Right lobe of liver (tissue), 6 donors: Measurements from ENCODE around the gene ACOT7. TPM values are rescaled to one million over a fixed set of nuclear protein-coding genes. Genes with fewer than 3 reads are reported as not detected.
"Not testable (repeated sequence)": the region's sequence is repeated elsewhere in the genome, so short reads cannot be mapped to it uniquely, and the experiment has no call there.

Experiments
- ATAC-seq, 4 donors: fragments of 200-7000 bp; cut with Tn5 transposase; one replicate each; pipeline ENCODE4 v1.9.1; 2020; ENCODE audit warnings: mild to moderate bottlenecking in 4 of 4, moderate library complexity in 4 of 4
- DNase-seq, 3 donors: peaks; one replicate each; pipeline ENCODE4 v3.0.0-alpha.2; 2020
- H3K27ac ChIP-seq, 3 donors: fragments of 200-600 bp; one replicate each; pipeline ENCODE4 v1.8.0; 2022
- H3K27me3 ChIP-seq, 2 donors: fragments of 200-600 bp; one replicate each; pipeline ENCODE4 v1.8.0; 2022
- H3K36me3 ChIP-seq, 4 donors: fragments of 200-600 bp; sonication (generic) in 1 of 4; one replicate each; pipeline versions ENCODE4 v1.5.1 to v1.8.0; 2017 to 2022; ENCODE audit warnings: control low read depth in 1 of 4
- H3K4me1 ChIP-seq, 4 donors: fragments of 200-600 bp; sonication (generic) in 1 of 4; one replicate each; pipeline versions ENCODE4 v1.5.1 to v1.8.0; 2017 to 2022; ENCODE audit warnings: control low read depth in 1 of 4
- H3K4me3 ChIP-seq, 3 donors: fragments of 200-600 bp; one replicate each; pipeline ENCODE4 v1.8.0; 2022
- H3K9me3 ChIP-seq, 4 donors: fragments of 200-600 bp; sonication (generic) in 1 of 4; one replicate each; pipeline versions ENCODE4 v1.5.1 to v1.8.0; 2017 to 2022; ENCODE audit warnings: control low read depth in 1 of 4
- POLR2A ChIP-seq: fragments of 450-650 bp; IDR thresholded peaks from one replicate; pipeline ENCODE4 v1.6.1; 2017; ENCODE audit warnings: antibody characterized with exemption, mild to moderate bottlenecking
- whole genome bisulfite sequencing: methylation state at CpG from one replicate; pipeline ENCODE4 v1.1.6; 2018; ENCODE audit warnings: low coverage, low lambda C conversion rate; ENCODE audit not compliant: insufficient coverage; ENCODE audit errors: missing lambda C conversion rate; 5-methylcytosine and 5-hydroxymethylcytosine counted together
- intact Hi-C, 2 donors: fragments of 100-400 bp; cut with DNase I; formaldehyde crosslinking; loops; one replicate each; pipeline versions ENCODE4 v1.11.2 to v1.14.1; 2022
- total RNA-seq, 6 experiments: library from RNA; depleted of rRNA in 2 of 6; stranded (reverse); fragments of >200 nt in 2 of 6; fragmentation: NEBNext Ultra II Directional in 3 of 6; extraction: Animal tissue kit (Norgen Biotek cat#: 25700) in 3 of 6; gene quantifications; one replicate each; pipeline versions ENCODE4 v1.1.0 to v1.2.4, GENCODE V29; 2016 to 2023
- TF ChIP-seq, protein P1 (sequence below), 4 donors: fragments of 200-600 bp in 3 of 4; fragments of 450-650 bp in 1 of 4; IDR thresholded peaks; one replicate each; pipeline versions ENCODE4 v1.5.1 to v1.8.0; 2016 to 2022; ENCODE audit warnings: antibody characterized with exemption in 4 of 4, mild to moderate bottlenecking in 2 of 4
- donor health status: DM: no; HTN: yes; CAD: no.
- donor health status: DM: no; HTN: no; CAD: no.
- donor health status: DM: no; HTN: no; CAD: no.
- donor health status: DM: no; HTN: yes; CAD: no.
- donor health status: DM: no; HTN: yes; CAD: no.

ACOT7 gene
- total RNA-seq, 6 experiments from 2014 or later: 10.8 to 19.7 (median 14.1) TPM

DNA sequence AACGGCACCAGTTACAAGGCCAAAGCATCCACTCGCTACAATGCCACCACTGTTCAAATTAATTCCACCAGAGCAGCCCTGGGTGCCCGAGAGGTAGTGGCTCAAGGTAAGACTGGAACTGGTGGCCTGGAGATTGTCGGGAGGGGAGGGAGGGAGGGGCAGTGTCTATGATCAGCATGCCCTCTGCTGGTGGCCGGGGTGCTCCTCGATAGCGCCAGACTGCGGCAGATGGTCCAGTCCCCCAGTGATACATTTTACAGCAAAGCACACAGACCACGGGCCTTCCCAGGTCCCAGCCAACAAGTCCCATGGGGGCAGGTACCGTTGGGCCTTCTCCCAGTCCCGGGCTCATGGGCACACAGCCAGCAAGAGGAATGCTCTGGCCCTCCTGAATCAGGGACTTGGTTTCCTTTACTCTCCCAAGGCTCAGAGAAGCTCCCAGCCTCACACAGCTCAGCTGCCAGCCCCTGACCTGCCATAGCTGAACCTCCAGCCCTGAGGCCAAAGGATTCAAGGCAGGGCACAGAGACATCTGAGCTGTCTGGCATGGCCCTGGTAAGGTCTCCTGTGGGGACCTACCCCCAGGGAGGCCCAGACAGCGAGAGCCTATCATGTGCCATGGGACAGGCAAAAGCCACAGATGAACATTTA lies 15.3 kb downstream of the ACOT7 start:
- DNase-seq (no peak), ATAC-seq (no peak)
- Histone ChIP-seq H3K4me1 (no peaks in the 10 kb centered on the region), H3K4me3 (no peak overlapping the region), H3K9me3 (no peaks in the 10 kb centered on the region), H3K36me3 (no peaks in the 10 kb centered on the region), H3K27ac (no peak overlapping the region), H3K27me3 (no peaks in the 10 kb centered on the region)
- 87% methylated on average over 3 of the region's 12 CpGs for WGBS
- intact Hi-C loops: no loop called here
- TF ChIP-seq POLR2A: no peak
- TF ChIP-seq, protein P1, sequence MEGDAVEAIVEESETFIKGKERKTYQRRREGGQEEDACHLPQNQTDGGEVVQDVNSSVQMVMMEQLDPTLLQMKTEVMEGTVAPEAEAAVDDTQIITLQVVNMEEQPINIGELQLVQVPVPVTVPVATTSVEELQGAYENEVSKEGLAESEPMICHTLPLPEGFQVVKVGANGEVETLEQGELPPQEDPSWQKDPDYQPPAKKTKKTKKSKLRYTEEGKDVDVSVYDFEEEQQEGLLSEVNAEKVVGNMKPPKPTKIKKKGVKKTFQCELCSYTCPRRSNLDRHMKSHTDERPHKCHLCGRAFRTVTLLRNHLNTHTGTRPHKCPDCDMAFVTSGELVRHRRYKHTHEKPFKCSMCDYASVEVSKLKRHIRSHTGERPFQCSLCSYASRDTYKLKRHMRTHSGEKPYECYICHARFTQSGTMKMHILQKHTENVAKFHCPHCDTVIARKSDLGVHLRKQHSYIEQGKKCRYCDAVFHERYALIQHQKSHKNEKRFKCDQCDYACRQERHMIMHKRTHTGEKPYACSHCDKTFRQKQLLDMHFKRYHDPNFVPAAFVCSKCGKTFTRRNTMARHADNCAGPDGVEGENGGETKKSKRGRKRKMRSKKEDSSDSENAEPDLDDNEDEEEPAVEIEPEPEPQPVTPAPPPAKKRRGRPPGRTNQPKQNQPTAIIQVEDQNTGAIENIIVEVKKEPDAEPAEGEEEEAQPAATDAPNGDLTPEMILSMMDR (IDR thresholded peaks at IDR 0.05): no peak

- peak in 1 of 4 donors; percentile 40 for ATAC-seq
- no peak overlapping the region for H3K27ac ChIP-seq
- H3K27me3 ChIP-seq: no peaks in the 10 kb centered on the region
- intact Hi-C loops: no loop called here
- 53% methylated on average over 3 of the region's 8 CpGs for WGBS
- TF ChIP-seq POLR2A: no peak
- TF ChIP-seq, protein P1 (IDR thresholded peaks at IDR 0.05): no peak
- H3K9me3 ChIP-seq: no peaks in the 10 kb centered on the region
- no peak for DNase-seq
- H3K4me1 ChIP-seq: no peaks in the 10 kb centered on the region
- H3K4me3 ChIP-seq: no peak overlapping the region
- no peaks in the 10 kb centered on the region for H3K36me3 ChIP-seq
These were observed 19.4 kb downstream of the ACOT7 start for GRCh38 chr1:6373961-6374720.

- H3K27ac ChIP-seq, H3K4me3 ChIP-seq, H3K36me3 ChIP-seq, ATAC-seq, H3K27me3 ChIP-seq, DNase-seq, H3K9me3 ChIP-seq, H3K4me1 ChIP-seq, intact Hi-C loops: not testable (repeated sequence)
- 85% methylated on average over 5 of the region's 7 CpGs for WGBS
These were observed 21.3 kb downstream of the ACOT7 start for GRCh38 chr1:6372236-6372635.

GRCh38 chr1:6370006-6370405 lies 23.6 kb downstream of the ACOT7 start:
- DNase-seq: peak in 1 of 3 donors; percentile 4
- Histone ChIP-seq H3K27ac (no peak overlapping the region), H3K9me3 (no peaks in the 10 kb centered on the region), H3K4me3 (no peak overlapping the region), H3K4me1 (no peaks in the 10 kb centered on the region), H3K27me3 (no peaks in the 10 kb centered on the region), H3K36me3 (no peaks in the 10 kb centered on the region)
- WGBS: 52% methylated on average over 4 of the region's 4 CpGs
- TF ChIP-seq POLR2A: no peak
- TF ChIP-seq, protein P1 (IDR thresholded peaks at IDR 0.05): no peak
- intact Hi-C loops: no loop called here
- ATAC-seq: no peak

GRCh38 chr1:6367381-6368012 lies 26.1 kb downstream of the ACOT7 start:
- WGBS: 94% methylated on average over 2 of the region's 9 CpGs
- no peak overlapping the region for H3K4me3 ChIP-seq
- H3K4me1 ChIP-seq: peaks cover 0 to 5% (median 0%) of the 10 kb centered on the region in 4 donors
- no peak overlapping the region for H3K27ac ChIP-seq
- no peaks in the 10 kb centered on the region for H3K9me3 ChIP-seq
- DNase-seq: peak in 2 of 3 donors; percentile 39 to 69
- peak in 3 of 4 donors; percentile 54 to 81 (median 67) for ATAC-seq
- no peaks in the 10 kb centered on the region for H3K36me3 ChIP-seq
- H3K27me3 ChIP-seq: no peaks in the 10 kb centered on the region
- no peak for TF ChIP-seq POLR2A
- TF ChIP-seq, protein P1 (IDR thresholded peaks at IDR 0.05): no peak
- intact Hi-C loops: no loop called here
